Esophagus squamous epithelium (tissue), 4 donors: ENCODE data around the gene ARHGAP42.

Experiments used
- CTCF ChIP-seq, 6 experiments: fragments of 450-650 bp in 4 of 6; fragments of 200-600 bp in 2 of 6; sonication (generic) in 2 of 6; IDR thresholded peaks; one replicate each; pipeline ENCODE4 v1.5.1; 2016 to 2019; ENCODE audit warnings: antibody characterized with exemption in 6 of 6, mild to moderate bottlenecking in 4 of 6, moderate library complexity in 4 of 6
- POLR2A ChIP-seq, 4 donors: fragments of 450-650 bp; IDR thresholded peaks; one replicate each; pipeline ENCODE4 v1.6.1; 2017; ENCODE audit warnings: antibody characterized with exemption in 4 of 4, mild to moderate bottlenecking in 4 of 4, moderate library complexity in 3 of 4

DNA sequence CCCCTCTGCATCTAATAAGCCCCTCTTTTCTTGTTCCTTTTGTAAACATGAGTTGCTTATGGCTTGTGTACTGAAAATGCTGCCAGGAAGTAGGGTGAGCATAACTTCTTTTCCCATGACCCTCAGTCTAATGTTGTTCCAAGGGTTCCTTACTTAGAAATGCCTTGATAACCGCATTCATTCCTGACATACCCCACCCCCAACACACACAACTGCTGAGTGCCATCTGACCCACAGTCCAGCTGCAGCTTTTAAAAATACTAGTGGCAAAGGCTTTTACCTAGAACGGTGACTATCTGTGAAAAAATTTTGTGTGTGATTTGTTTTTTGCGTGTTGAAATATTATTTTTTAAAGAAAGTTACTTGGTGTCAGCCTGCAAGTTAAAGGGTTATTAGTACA is 52.6 kb downstream of the ARHGAP42 start:
- TF ChIP-seq CTCF (IDR thresholded peaks at IDR 0.05) (no peak), POLR2A (IDR thresholded peaks at IDR 0.05) (no peak)
